ENCODE data around the gene TOMM20. TPM values are rescaled to one million over a fixed set of nuclear protein-coding genes. Genes with fewer than 3 reads are reported as not detected.

TOMM20 gene
- total and polyA plus RNA-seq, 9 of the 15 experiments (the other 6 are each of a cell fraction or from before 2014, with no cell fraction given): 70.6 to 334 (median 159) TPM

DNA sequence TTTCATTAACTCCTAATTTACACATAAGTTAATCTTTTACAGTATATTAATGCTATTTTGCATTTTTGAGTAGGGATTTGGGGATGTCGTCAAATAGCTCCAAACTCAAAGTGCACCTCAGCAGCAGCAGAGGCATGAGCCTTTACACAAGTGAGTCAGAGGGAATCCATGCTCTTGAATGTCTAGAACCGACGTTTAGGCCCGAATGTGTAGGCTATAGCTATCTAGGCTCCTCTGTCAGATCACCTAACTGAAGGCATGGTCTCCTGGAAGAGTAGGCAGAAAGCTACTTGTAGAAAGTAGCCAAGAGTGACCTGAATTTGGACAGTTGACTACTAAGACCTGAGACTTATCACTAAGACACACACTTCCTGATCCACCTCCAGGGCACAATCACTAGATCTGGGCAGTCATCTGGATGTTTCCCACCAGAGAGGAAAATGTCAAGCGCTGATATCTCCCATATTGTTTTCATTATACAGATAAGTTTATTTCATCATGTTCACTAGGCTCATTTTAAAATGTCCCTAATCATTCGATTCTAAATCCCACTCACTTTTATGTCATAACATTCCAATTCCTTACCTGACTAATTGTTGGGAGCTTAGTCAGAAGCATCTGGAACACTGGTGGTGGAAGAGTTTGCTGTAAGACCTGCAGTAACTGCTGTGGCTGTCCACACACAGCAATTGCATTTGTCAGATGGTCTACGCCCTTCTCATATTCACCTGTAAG lies 15.3 kb downstream of the TOMM20 start (continued):
- TF ChIP-seq, protein P1, sequence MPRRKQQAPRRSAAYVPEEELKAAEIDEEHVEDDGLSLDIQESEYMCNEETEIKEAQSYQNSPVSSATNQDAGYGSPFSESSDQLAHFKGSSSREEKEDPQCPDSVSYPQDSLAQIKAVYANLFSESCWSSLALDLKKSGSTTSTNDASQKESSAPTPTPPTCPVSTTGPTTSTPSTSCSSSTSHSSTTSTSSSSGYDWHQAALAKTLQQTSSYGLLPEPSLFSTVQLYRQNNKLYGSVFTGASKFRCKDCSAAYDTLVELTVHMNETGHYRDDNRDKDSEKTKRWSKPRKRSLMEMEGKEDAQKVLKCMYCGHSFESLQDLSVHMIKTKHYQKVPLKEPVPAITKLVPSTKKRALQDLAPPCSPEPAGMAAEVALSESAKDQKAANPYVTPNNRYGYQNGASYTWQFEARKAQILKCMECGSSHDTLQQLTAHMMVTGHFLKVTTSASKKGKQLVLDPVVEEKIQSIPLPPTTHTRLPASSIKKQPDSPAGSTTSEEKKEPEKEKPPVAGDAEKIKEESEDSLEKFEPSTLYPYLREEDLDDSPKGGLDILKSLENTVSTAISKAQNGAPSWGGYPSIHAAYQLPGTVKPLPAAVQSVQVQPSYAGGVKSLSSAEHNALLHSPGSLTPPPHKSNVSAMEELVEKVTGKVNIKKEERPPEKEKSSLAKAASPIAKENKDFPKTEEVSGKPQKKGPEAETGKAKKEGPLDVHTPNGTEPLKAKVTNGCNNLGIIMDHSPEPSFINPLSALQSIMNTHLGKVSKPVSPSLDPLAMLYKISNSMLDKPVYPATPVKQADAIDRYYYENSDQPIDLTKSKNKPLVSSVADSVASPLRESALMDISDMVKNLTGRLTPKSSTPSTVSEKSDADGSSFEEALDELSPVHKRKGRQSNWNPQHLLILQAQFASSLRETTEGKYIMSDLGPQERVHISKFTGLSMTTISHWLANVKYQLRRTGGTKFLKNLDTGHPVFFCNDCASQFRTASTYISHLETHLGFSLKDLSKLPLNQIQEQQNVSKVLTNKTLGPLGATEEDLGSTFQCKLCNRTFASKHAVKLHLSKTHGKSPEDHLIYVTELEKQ (CRISPR knock-in tag; IDR thresholded peaks at IDR 0.05): no peak
- TF ChIP-seq, protein P2, sequence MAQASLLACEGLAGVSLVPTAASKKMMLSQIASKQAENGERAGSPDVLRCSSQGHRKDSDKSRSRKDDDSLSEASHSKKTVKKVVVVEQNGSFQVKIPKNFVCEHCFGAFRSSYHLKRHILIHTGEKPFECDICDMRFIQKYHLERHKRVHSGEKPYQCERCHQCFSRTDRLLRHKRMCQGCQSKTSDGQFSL (CRISPR knock-in tag; IDR thresholded peaks at IDR 0.05): no peak
- TF ChIP-seq, protein P2 (tag; IDR thresholded peaks at IDR 0.05): peak in 1 of 2 experiments; percentile 70; a peak in 2 of 4 replicates
- TF ChIP-seq NFE2L1 (tag; IDR thresholded peaks at IDR 0.05; ENCODE audit: borderline replicate concordance, low read depth): no peak
- TF ChIP-seq NELFE (IDR thresholded peaks at IDR 0.05; ENCODE audit: insufficient read depth, insufficient read length): no peak
- TF ChIP-seq, protein P3, sequence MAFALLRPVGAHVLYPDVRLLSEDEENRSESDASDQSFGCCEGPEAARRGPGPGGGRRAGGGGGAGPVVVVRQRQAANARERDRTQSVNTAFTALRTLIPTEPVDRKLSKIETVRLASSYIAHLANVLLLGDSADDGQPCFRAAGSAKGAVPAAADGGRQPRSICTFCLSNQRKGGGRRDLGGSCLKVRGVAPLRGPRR (CRISPR knock-in tag; IDR thresholded peaks at IDR 0.05): no peak
- TF ChIP-seq ZNF140 (CRISPR knock-in tag; IDR thresholded peaks at IDR 0.05): no peak
- TF ChIP-seq SMARCA5 (IDR thresholded peaks at IDR 0.05): no peak
- no peak for TF ChIP-seq CEBPB (tag; IDR thresholded peaks at IDR 0.05)
- no peak for TF ChIP-seq RBM39 (optimal IDR thresholded peaks at IDR 0.05; ENCODE audit: low read depth, low read length)
- TF ChIP-seq PRMT5 (CRISPR knock-in tag; IDR thresholded peaks at IDR 0.05): no peak
- TF ChIP-seq, protein P4, sequence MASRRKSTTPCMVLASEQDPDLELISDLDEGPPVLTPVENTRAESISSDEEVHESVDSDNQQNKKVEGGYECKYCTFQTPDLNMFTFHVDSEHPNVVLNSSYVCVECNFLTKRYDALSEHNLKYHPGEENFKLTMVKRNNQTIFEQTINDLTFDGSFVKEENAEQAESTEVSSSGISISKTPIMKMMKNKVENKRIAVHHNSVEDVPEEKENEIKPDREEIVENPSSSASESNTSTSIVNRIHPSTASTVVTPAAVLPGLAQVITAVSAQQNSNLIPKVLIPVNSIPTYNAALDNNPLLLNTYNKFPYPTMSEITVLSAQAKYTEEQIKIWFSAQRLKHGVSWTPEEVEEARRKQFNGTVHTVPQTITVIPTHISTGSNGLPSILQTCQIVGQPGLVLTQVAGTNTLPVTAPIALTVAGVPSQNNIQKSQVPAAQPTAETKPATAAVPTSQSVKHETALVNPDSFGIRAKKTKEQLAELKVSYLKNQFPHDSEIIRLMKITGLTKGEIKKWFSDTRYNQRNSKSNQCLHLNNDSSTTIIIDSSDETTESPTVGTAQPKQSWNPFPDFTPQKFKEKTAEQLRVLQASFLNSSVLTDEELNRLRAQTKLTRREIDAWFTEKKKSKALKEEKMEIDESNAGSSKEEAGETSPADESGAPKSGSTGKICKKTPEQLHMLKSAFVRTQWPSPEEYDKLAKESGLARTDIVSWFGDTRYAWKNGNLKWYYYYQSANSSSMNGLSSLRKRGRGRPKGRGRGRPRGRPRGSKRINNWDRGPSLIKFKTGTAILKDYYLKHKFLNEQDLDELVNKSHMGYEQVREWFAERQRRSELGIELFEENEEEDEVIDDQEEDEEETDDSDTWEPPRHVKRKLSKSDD (conservative IDR thresholded peaks at IDR 0.05; ENCODE audit: low read length): no peak
- no peak for TF ChIP-seq ZNF212 (CRISPR knock-in tag; IDR thresholded peaks at IDR 0.05)
- no peak for TF ChIP-seq NCOA4 (IDR thresholded peaks at IDR 0.05; ENCODE audit: partially characterized antibody)
- TF ChIP-seq HEY1 (CRISPR knock-in tag; IDR thresholded peaks at IDR 0.05; ENCODE audit: borderline replicate concordance): no peak
- no peak for TF ChIP-seq POLR2AphosphoS2 (IDR thresholded peaks at IDR 0.05; ENCODE audit: low read length)
- 0 out of 2 replicates have a peak, but pooled peaks have one; percentile 41 for TF ChIP-seq ZZZ3 (IDR thresholded peaks at IDR 0.05)
- no peak for TF ChIP-seq ZFP1 (CRISPR knock-in tag; IDR thresholded peaks at IDR 0.05)
- 0 out of 2 replicates have a peak, but pooled peaks have one; percentile 56 for TF ChIP-seq KLF1 (tag; IDR thresholded peaks at IDR 0.05)
- TF ChIP-seq ETV5 (CRISPR knock-in tag; IDR thresholded peaks at IDR 0.05; ENCODE audit: low read depth): peak; percentile 77; the same call in 1 of the 2 replicates
- TF ChIP-seq ZNF311 (CRISPR knock-in tag; IDR thresholded peaks at IDR 0.05): no peak
- no peak for TF ChIP-seq ZNF354B (CRISPR knock-in tag; IDR thresholded peaks at IDR 0.05)
